KOPT-K1 (cell line): ENCODE measurements around the gene ARFRP1.
"Not testable (repeated sequence)": the region's sequence is repeated elsewhere in the genome, so short reads cannot be mapped to it uniquely, and the experiment has no call there.

Source experiments
- H3K27ac ChIP-seq: fragments of 200-600 bp; sonication (generic); 2 replicates; pipeline ENCODE4 v1.5.1; 2016; ENCODE audit warnings: antibody characterized with exemption, mild to moderate bottlenecking, low read depth, low read length; ENCODE audit not compliant: poor library complexity, severe bottlenecking
- H3K36me3 ChIP-seq: fragments of 200-600 bp; sonication (generic); 2 replicates; pipeline ENCODE4 v1.5.1; 2017; ENCODE audit warnings: antibody characterized with exemption, mild to moderate bottlenecking, low read length, moderate library complexity; ENCODE audit not compliant: insufficient read depth
- H3K9me3 ChIP-seq: fragments of 200-600 bp; sonication (generic); 2 replicates; pipeline ENCODE4 v1.5.1; 2017; ENCODE audit warnings: antibody characterized with exemption, low read length, mild to moderate bottlenecking; ENCODE audit not compliant: insufficient read depth, poor library complexity, severe bottlenecking

ARFRP1 gene

DNA sequence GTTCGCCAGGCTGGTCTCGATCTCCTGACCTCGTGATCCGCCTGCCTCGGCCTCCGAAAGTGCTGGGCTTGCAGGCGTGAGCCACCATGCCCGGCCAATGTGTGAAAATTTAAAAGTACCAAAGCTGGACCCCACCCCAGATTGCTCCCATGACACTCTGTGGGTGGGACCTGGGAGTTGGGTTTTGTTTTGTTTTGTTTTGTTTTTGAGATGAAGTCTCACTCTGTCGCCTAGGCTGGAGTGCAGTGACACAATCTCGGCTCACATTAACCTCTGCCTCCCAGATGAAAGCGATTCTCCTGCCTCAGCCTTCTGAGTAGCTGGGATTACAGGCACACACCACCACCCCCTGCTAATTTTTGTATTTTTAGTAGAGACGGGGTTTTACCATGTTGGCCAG lies 36.1 kb downstream of the ARFRP1 start:
- not testable (repeated sequence) for H3K9me3 ChIP-seq
- H3K36me3 ChIP-seq: peaks cover 77% of the 10 kb centered on the region

DNA sequence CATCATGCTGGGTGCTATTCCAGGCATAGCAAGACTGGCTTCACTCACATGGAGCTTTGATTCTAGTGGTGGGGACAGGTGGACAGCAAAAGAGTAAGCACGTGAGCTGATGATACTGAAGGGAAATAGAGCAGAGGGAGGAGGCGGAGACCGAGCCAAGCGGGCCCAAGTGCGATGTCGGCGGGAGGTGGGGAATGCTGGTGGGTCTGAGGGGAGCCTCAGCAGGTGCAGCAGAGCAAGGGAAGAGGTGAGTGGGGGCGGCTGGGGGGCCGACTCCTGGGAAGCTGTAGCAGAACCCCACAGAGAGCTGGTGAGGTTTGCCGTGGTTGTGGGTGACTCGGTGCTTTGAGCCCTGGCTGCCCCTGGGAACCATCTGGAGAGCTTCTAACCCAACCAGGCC lies 39.4 kb downstream of the ARFRP1 start:
- Histone ChIP-seq H3K9me3 (no peaks in the 10 kb centered on the region), H3K36me3 (peaks cover 74% of the 10 kb centered on the region), H3K27ac (no peak overlapping the region)

More for the DNA sequence above, 36.1 kb downstream of the ARFRP1 start:
- H3K27ac ChIP-seq: not testable (repeated sequence)

DNA sequence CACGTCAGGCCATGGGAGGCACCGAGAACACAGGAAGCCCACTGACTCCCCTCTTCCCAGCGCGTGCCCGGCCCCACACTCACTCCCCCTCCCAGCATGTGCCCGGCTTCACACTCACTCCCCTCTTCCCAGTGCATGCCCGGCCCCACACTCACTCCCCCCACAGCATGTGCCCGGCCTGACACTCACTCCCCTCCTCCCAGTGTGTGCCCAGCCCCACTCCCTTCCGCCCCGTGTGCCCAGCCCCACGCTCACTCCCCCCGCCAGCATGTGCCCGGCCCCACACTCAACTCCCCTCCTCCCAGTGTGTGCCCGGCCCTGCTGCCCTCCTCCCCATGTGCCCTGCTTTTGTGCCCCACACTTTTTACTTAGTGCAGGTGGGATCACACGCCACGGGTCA lies 39.9 kb downstream of the ARFRP1 start:
- H3K9me3 ChIP-seq: no peaks in the 10 kb centered on the region
- peaks cover 76% of the 10 kb centered on the region for H3K36me3 ChIP-seq
- H3K27ac ChIP-seq: no peak overlapping the region

DNA sequence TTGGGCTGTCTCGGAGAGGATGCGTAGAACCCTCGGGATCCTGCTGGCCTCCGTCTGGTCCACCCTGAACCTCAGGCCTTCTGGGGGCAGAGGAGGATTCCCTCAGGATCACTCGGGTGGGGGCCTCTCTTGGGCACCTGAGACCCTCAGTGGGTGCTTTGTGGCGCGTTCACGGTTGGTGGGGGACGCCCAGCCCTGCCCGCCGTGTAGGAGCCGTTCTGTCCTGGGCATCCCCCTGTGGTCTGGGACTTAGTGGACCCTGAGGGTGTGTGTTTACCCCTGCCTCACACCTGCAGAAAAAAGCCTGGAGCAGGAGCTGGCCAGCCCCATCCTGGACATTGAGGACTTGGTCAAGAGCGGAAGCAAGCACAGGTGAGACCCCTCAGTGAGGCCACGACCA lies 42.1 kb downstream of the ARFRP1 start:
- H3K27ac ChIP-seq: no peak overlapping the region
- peaks cover 82% of the 10 kb centered on the region for H3K36me3 ChIP-seq
- H3K9me3 ChIP-seq: no peaks in the 10 kb centered on the region

DNA sequence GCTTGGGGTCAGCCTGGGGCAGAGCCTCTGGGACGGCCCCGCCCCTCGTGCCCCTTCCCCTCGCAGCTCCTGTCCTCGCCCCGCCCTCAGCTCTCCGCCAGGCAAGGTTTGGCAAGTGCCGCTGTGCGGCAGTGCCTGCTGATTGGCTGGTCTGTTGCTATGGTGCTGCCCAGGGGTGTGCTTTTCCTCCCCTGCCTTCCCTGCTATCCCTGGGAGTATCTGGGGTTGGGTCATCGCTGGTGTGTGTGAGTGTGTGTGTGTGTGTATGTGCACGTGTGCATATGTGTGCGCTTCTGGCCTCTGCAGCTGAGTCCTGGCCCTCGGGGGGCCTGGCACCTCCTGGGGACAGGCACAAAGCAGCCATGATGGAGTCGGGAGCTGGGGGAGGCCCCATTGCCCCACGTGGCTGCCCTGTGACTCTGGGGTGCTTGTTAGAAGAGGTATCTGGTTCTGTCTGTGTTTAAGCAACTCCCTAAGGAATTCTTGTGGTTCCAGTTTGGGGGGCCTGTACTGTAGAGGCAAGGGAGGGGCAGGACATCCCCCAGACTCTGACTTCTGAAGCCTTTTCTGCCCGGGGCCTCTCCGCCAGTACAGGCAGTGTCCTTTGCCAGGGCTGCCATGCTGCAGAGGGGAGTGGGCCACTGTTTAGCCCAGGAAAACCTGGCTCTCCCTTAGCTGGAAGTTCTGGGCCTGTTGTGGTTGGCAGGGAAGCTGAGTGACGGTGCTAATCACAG lies 42.7 kb downstream of the ARFRP1 start:
- H3K9me3 ChIP-seq: no peaks in the 10 kb centered on the region
- H3K36me3 ChIP-seq: peaks cover 83% of the 10 kb centered on the region
- no peak overlapping the region for H3K27ac ChIP-seq

DNA sequence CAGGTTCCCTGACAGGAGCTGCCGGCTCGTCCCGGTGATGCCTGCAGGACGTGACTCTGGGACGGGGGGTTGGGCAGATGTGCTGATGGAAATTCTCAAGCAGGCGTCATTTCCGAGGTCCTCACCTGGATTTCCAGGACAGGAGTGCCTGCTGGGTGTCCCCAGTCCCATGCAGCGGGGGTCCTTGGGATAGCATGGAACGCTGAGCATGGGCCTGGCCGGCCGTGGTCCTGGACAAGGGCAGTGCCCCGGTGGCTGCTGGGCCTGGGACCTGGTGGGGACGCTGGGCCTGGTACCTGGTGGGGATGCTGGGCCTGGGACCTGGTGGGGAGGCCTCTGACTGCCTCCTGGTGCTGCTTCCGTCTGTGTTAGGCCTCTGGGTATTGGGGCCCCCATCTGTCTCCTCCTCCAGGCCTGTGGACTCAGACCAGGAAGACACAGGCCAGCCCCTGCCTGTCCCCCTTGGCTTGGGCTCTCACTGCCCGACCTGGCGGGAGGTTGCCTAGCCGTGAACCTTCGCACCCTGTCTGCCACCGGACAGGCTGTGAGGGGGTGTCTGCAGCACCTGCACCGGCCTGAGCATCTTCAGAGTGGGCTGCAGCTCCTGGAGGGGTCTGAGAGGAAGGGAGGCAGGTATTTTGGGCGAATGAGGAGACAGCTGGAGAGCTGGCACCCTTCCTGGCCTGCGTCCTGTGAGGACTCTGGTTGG lies 43.5 kb downstream of the ARFRP1 start:
- Histone ChIP-seq H3K27ac (no peak overlapping the region), H3K36me3 (peaks cover 83% of the 10 kb centered on the region), H3K9me3 (no peaks in the 10 kb centered on the region)

DNA sequence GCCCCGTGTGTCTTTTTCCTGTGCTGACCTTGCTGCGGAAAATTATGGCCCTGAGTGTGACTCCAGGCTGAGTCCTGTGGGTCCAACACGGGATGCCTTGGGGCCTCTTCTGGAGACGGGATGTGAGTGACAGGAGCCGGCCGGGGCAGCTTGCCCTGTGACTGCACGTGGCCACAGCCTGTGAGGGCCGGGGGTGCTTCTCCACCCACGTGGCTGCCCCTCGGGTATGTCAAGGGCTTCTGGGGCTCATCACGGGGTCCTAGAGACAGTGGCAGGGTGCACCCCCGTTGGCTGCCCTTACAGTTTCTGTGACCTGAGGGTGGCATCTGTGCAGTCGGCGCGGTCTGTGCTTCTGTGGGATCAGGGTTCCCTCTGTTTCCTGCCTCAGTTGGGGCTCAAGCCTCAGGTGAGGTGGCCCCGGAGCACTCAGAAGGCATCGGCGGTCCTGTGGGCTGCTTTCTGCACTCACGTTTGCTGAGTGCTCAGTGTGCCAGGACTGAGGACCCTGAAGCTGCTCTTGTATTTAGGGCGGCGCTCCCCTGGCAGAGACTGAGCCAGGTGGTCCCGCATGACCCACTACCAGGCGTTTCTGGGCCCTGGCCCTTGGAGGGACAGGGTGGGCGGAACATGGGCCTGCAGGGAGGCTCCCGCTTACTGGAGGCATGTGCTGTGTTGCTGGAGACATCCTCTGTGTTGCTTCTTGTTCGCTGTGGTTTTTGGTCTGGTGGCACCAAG lies 44.3 kb downstream of the ARFRP1 start:
- H3K36me3 ChIP-seq: peaks cover 75% of the 10 kb centered on the region

DNA sequence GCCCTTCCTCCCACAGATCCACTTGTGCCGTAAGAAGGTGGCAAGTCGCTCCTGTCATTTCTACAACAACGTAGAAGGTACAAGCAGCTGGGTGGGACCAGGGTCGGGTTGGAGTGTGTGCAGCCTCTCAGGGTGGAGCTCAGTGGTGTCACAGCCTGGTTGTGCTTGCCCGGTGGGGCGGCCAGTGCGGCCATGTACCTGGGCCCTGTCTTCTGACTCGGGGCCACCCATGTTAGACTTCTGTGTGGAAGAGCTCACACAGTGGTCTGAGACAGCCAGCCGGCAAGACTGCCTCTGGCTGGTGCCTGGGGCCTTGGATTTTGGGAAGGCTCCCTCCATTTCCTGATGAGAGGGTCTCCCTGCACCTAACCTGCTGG lies 45.0 kb downstream of the ARFRP1 start:
- H3K27ac ChIP-seq: no peak overlapping the region
- H3K9me3 ChIP-seq: no peaks in the 10 kb centered on the region
- peaks cover 68% of the 10 kb centered on the region for H3K36me3 ChIP-seq

More for the DNA sequence above, 44.3 kb downstream of the ARFRP1 start:
- Histone ChIP-seq H3K9me3 (no peaks in the 10 kb centered on the region), H3K27ac (no peak overlapping the region)

DNA sequence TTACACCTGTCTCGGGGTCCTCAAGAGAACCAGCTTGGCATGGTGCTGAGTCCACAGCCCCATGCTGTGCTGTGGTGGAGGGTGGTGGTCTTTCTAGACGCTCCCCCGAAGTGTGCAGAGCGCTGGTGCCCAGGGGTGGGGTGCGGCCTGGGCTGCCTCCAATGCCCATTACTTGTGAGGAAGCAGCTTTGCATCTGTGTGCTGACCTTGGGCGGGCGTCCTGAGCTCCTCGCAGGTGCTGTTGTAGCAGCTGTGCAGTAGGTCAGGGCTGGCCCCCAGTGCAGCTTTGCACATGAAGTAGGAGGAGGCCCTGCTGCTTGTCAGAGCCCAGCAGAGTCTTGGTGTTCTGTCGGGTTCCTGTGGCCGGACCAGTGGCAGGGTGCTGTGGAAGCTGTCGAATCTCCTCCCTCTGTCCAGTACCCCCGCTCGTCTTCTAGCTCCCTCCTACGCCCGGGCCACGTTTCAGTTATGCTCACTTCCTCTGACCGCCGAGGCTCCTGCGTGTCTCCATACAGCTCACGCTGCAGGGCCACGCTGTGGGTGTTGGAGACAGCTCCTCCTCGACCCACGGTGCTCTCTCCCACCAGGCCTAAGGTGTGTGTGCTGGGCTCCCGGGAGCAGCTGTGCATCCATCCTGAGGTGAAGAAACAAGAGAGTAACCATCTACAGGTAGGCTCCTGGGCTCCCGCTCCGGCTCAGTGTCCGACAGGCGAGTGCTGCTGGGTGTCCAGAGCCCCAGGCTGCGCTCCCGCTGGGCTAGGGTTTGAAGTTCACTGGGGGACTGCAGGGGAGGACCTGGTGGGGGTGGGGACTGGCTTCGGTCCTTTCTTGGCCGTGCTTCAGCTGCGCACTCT lies 45.6 kb downstream of the ARFRP1 start:
- Histone ChIP-seq H3K36me3 (peaks cover 62% of the 10 kb centered on the region), H3K9me3 (no peaks in the 10 kb centered on the region)

DNA sequence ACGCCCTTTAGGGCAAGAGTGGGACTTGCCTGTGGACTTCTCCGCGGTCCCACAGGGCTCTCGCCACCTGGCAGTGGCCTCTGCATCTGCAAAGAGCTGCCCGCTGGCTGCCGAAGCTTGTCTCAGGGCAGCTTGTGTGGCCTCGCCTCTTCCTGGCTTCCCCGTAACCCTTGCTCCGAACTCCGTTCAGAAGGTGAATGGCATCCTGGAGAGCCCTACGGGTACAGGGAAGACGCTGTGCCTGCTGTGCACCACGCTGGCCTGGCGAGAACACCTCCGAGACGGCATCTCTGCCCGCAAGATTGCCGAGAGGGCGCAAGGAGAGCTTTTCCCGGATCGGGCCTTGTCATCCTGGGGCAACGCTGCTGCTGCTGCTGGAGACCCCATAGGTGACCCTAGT lies 46.7 kb downstream of the ARFRP1 start:
- Histone ChIP-seq H3K27ac (no peak overlapping the region), H3K36me3 (peaks cover 55% of the 10 kb centered on the region; the same call in 1 of the 2 replicates), H3K9me3 (no peaks in the 10 kb centered on the region)

More for the DNA sequence above, 45.6 kb downstream of the ARFRP1 start:
- no peak overlapping the region for H3K27ac ChIP-seq

DNA sequence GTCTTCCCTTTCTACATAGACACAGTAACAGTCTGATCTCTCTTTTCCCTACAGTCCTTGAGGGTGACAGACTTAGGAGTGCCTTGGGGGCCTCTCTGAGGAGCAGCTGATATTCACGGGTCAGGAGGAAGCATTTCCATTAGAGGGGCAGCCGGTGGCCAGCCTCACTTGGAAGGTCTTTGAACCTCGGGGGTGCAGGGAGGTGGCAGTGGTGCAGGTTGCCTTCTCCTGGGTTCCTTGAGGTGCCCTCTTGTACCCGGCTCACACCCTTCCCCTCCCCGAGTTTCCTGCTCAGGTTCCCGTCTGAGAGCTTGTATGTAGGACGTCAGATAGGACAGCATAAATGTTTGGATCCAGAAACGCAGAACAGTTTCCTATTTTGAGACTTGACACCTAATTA lies 47.2 kb downstream of the ARFRP1 start:
- H3K9me3 ChIP-seq: no peaks in the 10 kb centered on the region
- no peak overlapping the region for H3K27ac ChIP-seq
- H3K36me3 ChIP-seq: peaks cover 50% of the 10 kb centered on the region; the same call in 1 of the 2 replicates

DNA sequence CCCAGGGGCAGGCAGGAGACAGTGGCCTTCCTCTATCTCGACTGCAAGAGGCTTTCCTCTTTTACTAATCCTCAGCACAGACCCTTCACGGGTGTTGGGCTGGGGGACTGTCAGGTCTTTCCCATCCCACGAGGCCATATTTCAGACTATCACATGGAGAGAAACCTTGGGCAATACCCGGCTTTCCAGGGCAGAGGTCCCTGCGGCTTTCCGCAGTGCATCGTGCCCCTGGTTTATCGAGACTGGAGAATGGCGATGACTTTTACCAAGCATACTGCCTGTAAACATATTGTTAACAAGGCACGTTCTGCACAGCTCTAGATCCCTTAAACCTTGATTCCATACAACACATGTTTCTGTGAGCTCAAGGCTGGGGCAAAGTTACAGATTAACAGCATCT lies 47.6 kb downstream of the ARFRP1 start:
- H3K9me3 ChIP-seq, H3K27ac ChIP-seq: not testable (repeated sequence)
- H3K36me3 ChIP-seq: peaks cover 50% of the 10 kb centered on the region; the same call in 1 of the 2 replicates

DNA sequence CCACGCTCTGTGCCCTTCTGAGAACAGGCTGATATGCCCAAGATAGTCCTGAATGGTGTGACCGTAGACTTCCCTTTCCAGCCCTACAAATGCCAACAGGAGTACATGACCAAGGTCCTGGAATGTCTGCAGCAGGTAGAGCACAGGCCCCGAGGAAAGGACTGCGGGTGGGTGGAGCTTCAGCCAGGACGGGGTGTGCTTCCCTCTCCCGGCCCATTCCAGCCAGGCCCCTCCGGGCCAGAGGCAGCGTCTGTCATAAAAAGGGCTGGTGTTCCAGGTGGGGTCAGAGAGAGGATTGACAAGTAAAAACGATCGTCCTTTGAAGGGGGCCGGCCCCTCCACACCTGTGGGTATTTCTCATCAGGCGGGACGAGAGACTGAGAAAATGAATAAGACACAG lies 48.4 kb downstream of the ARFRP1 start:
- H3K27ac ChIP-seq: peak overlapping the region; percentile 89
- no peaks in the 10 kb centered on the region for H3K9me3 ChIP-seq
- peaks cover 42% of the 10 kb centered on the region; the same call in 1 of the 2 replicates for H3K36me3 ChIP-seq

DNA sequence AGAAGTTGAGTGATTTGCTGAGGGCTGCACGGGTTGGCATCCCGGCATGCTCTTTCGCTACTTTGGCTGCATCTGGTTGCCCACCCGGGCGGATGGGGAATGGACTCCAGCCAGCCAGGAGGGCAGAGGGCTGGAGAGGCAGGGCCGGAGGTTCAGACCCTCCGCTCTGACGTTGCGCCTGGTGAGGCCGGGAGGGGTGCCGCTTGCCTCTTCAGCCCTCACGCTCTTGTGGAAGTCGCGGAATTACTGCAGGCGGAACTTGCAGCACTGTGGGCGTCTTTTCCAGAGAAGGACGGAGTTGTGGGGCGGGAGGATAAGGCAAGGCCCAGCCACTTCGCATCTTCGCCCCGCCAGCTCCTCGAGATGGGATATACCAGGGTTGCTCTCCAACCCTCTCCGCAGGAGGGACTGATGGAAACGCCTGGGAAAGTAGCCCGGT lies 49.0 kb downstream of the ARFRP1 start:
- Histone ChIP-seq H3K36me3 (peaks cover 36% of the 10 kb centered on the region; the same call in 1 of the 2 replicates), H3K27ac (peak overlapping the region; percentile 89), H3K9me3 (no peaks in the 10 kb centered on the region)
